ENCODE data around the gene SLC7A8.
"Not testable (repeated sequence)": the region's sequence is repeated elsewhere in the genome, so short reads cannot be mapped to it uniquely, and the experiment has no call there.

Gene SLC7A8

GRCh38 chr14:23109769-23110168 is 73.7 kb downstream of the SLC7A8 start:
- no peak overlapping the region for H3K4me3 ChIP-seq (ENCODE audit: low read length)
- TF ChIP-seq, protein P1, sequence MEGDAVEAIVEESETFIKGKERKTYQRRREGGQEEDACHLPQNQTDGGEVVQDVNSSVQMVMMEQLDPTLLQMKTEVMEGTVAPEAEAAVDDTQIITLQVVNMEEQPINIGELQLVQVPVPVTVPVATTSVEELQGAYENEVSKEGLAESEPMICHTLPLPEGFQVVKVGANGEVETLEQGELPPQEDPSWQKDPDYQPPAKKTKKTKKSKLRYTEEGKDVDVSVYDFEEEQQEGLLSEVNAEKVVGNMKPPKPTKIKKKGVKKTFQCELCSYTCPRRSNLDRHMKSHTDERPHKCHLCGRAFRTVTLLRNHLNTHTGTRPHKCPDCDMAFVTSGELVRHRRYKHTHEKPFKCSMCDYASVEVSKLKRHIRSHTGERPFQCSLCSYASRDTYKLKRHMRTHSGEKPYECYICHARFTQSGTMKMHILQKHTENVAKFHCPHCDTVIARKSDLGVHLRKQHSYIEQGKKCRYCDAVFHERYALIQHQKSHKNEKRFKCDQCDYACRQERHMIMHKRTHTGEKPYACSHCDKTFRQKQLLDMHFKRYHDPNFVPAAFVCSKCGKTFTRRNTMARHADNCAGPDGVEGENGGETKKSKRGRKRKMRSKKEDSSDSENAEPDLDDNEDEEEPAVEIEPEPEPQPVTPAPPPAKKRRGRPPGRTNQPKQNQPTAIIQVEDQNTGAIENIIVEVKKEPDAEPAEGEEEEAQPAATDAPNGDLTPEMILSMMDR (conservative IDR thresholded peaks at IDR 0.05; ENCODE audit: low read depth, low read length): no peak

DNA sequence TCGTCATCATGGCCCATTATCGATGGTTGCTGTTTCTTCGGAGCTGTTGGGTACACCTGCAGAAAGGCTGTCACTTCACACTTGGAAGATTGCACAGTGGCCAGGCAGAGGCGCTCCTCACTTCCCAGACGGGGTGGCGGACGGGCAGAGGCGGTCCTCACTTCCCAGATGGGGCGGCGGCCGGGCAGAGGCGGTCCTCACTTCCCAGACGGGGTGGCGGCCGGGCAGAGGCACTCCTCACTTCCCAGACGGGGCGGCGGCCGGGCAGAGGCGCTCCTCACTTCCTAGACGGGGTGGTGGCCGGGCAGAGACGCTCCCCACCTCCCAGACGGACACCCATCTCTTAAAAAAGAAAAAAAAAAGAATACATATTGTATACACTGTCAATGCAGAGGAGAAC is 75.3 kb downstream of the SLC7A8 start:
- not testable (repeated sequence) for DNase-seq (ENCODE audit: low read depth); H3K4me3 ChIP-seq (ENCODE audit: low read length)

More at GRCh38 chr14:23109769-23110168, 73.7 kb downstream of the SLC7A8 start:
- DNase-seq (ENCODE audit: low read depth): no peak

DNA sequence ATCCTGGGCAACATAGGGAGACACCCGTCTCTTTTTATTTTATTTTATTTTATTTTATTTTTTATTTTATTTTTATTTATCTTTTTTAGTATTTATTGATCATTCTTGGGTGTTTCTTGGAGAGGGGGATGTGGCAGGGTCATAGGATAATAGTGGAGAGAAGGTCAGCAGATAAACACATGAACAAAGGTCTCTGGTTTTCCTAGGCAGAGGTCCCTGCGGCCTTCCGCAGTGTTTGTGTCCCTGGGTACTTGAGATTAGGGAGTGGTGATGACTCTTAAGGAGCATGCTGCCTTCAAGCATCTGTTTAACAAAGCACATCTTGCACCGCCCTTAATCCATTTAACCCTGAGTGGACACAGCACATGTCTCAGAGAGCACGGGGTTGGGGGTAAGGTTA is 75.8 kb downstream of the SLC7A8 start:
- DNase-seq (ENCODE audit: low read depth); H3K4me3 ChIP-seq (ENCODE audit: low read length): not testable (repeated sequence)

GRCh38 chr14:23106747-23107045 is 76.8 kb downstream of the SLC7A8 start:
- H3K4me3 ChIP-seq (ENCODE audit: low read length): no peak overlapping the region
- TF ChIP-seq, protein P1 (conservative IDR thresholded peaks at IDR 0.05; ENCODE audit: low read depth, low read length): no peak
- no peak for DNase-seq (ENCODE audit: low read depth)

DNA sequence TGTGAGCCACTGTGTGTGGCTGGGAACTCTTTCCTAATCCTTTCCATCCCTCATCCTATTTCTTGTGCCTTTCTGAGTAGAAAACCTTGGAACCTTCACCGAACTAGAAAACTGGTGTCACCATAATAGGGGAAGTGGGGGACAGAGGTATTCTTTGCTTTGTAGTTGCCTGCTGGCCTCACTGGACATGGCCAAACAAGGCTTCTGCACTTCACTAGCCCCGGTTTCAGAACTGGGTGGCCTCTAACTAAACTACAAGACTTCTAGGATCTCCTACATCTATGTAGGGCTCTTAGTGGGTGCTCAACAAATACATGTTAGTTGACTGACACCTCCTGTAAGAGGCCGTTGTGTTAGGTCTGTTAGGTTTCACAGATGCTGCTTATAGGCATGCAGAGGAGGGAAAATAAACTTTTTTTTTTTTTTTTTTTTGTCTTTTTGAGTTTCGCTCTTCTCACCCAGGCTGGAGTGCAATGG is 78.1 kb downstream of the SLC7A8 start:
- no peak overlapping the region for H3K4me3 ChIP-seq (ENCODE audit: low read length)
- no peak for DNase-seq (ENCODE audit: low read depth)
- TF ChIP-seq, protein P1 (conservative IDR thresholded peaks at IDR 0.05; ENCODE audit: low read depth, low read length): no peak

DNA sequence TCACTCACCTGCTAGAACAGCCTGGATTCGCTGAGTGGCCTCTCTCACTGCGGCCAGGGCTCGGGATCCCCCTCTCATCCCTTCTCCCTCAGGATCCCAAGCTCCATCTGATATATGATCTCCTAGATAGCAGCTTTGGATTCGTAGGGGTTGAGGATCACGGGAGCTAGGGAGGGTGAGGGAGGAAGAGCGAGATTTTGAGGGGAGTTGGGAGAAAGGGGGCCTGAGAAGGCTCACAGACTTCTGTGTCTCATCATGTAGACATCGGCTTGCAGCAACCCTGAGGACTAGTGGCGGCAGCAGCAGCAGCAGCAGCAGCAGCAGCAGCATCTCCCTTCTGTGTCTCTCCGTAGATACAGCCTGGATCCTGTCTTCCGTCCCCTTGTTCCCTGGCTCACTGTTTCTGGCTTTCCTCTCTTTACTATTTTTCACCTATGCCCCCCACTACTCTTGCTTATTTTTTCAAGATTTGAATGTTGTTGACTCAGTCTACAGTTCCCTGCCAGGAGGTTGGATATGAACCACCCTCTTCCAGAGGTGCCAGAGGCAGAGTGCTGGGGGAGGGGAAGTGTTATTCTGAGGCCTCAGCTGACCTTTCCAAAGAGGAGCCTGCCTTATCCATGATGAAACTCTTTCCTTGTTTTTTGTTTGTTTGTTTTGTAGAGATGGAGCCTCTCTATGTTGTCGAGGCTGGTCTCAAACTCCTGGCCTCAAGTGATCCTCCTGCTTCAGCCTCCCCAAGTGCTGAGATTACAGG is 78.7 kb downstream of the SLC7A8 start, which contains the start of gene CIROP:
Gene CIROP, minus strand, starts transcription at position 399 of the 757 bp plus-strand sequence. Its CDS starts 69 bp downstream, at position 330.
- DNase-seq (ENCODE audit: low read depth): no peak
- TF ChIP-seq, protein P1 (conservative IDR thresholded peaks at IDR 0.05; ENCODE audit: low read depth, low read length): no peak
- no peak within 1 kb of the TSS for H3K4me3 ChIP-seq (ENCODE audit: low read length)

GRCh38 chr14:23104070-23104590 is 79.3 kb downstream of the SLC7A8 start:
- TF ChIP-seq, protein P1 (conservative IDR thresholded peaks at IDR 0.05; ENCODE audit: low read depth, low read length): no peak
- DNase-seq (ENCODE audit: low read depth): no peak
- H3K4me3 ChIP-seq (ENCODE audit: low read length): no peak overlapping the region

GRCh38 chr14:23103581-23103980 is 79.9 kb downstream of the SLC7A8 start:
- no peak overlapping the region for H3K4me3 ChIP-seq (ENCODE audit: low read length)
- TF ChIP-seq, protein P1 (conservative IDR thresholded peaks at IDR 0.05; ENCODE audit: low read depth, low read length): no peak
- DNase-seq (ENCODE audit: low read depth): no peak
